ENCODE results near the gene LRRC2.

Gene LRRC2

DNA sequence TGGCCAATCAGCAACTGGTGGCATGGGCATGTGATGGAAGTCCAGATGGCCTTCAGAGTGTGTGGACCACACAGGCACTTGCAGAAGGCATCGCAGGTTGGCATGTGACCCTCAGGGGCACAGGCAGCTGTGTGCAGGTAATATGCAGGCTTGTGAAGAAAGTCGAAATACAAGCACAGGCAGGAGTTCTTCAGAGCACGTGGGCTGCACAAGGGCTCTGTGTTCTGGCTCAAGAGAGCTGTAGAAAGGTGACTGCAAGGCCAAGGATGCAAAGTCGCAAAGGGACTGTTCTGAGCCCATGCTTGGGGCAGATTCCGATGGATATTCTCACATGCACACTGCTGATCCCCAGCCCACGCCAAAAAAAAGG lies 8.3 kb downstream of the LRRC2 start:
- H3K4me2 ChIP-seq (ENCODE audit: low read length): no peak overlapping the region
- no peak overlapping the region for H3K27ac ChIP-seq
- no peaks in the 10 kb centered on the region for H3K4me1 ChIP-seq
- TF ChIP-seq CTCF (IDR thresholded peaks at IDR 0.05): no peak
- no peak overlapping the region for H2AFZ ChIP-seq
- H3K27me3 ChIP-seq (ENCODE audit: control insufficient read depth, insufficient read depth, low read length): no peaks in the 10 kb centered on the region
- H3K79me2 ChIP-seq: no peaks in the 10 kb centered on the region
- no peak overlapping the region for H3K4me3 ChIP-seq (ENCODE audit: low read depth, low read length)
- H3K36me3 ChIP-seq (ENCODE audit: control insufficient read depth, insufficient read depth, low read length): no peaks in the 10 kb centered on the region
- no peaks in the 10 kb centered on the region for H3K9me3 ChIP-seq (ENCODE audit: control insufficient read depth, low read length)
- no peak overlapping the region for H3K9ac ChIP-seq

- Histone ChIP-seq H3K79me2 (no peaks in the 10 kb centered on the region), H3K9ac (no peak overlapping the region), H2AFZ (no peak overlapping the region), H3K4me3 (ENCODE audit: low read depth, low read length) (no peak overlapping the region), H3K27me3 (ENCODE audit: control insufficient read depth, insufficient read depth, low read length) (no peaks in the 10 kb centered on the region), H3K27ac (no peak overlapping the region), H3K9me3 (ENCODE audit: control insufficient read depth, low read length) (no peaks in the 10 kb centered on the region), H3K36me3 (ENCODE audit: control insufficient read depth, insufficient read depth, low read length) (no peaks in the 10 kb centered on the region), H3K4me1 (no peaks in the 10 kb centered on the region), H3K4me2 (ENCODE audit: low read length) (no peak overlapping the region)
- no peak for TF ChIP-seq CTCF (IDR thresholded peaks at IDR 0.05)
These were observed 12.9 kb downstream of the LRRC2 start for GRCh38 chr3:46553154-46553553.

DNA sequence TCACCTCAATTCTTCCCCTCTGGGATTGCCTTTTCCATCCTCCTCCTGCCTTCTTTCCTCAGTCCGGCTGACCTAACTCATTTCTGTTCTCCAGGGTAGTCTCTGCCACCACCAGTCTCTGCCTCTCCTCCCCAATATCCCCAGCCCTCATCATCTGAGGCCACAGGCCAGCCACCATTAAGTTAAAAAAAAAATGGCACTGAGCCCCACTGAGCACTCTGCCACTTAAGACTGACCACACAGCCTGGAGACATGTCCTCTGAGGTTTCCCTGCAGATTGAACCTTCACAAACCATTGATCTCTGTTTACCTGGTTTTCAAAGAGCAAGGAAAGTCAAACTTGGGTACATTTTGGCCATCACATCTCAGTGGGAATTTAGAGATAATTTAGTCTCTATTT lies 13.6 kb downstream of the LRRC2 start:
- Histone ChIP-seq H3K4me1 (no peaks in the 10 kb centered on the region), H3K36me3 (ENCODE audit: control insufficient read depth, insufficient read depth, low read length) (no peaks in the 10 kb centered on the region), H3K9me3 (ENCODE audit: control insufficient read depth, low read length) (no peaks in the 10 kb centered on the region), H3K4me2 (ENCODE audit: low read length) (no peak overlapping the region), H3K4me3 (ENCODE audit: low read depth, low read length) (no peak overlapping the region), H2AFZ (no peak overlapping the region), H3K27me3 (ENCODE audit: control insufficient read depth, insufficient read depth, low read length) (no peaks in the 10 kb centered on the region), H3K9ac (no peak overlapping the region), H3K79me2 (no peaks in the 10 kb centered on the region), H3K27ac (no peak overlapping the region)
- TF ChIP-seq CTCF (IDR thresholded peaks at IDR 0.05): no peak

GRCh38 chr3:46551615-46552014 lies 14.5 kb downstream of the LRRC2 start:
- H3K4me3 ChIP-seq (ENCODE audit: low read depth, low read length): no peak overlapping the region
- H3K9ac ChIP-seq: no peak overlapping the region
- no peak for TF ChIP-seq CTCF (IDR thresholded peaks at IDR 0.05)
- no peaks in the 10 kb centered on the region for H3K4me1 ChIP-seq
- H3K27ac ChIP-seq: no peak overlapping the region
- no peaks in the 10 kb centered on the region for H3K9me3 ChIP-seq (ENCODE audit: control insufficient read depth, low read length)
- H3K36me3 ChIP-seq (ENCODE audit: control insufficient read depth, insufficient read depth, low read length): no peaks in the 10 kb centered on the region
- H3K27me3 ChIP-seq (ENCODE audit: control insufficient read depth, insufficient read depth, low read length): no peaks in the 10 kb centered on the region
- H2AFZ ChIP-seq: no peak overlapping the region
- no peak overlapping the region for H3K4me2 ChIP-seq (ENCODE audit: low read length)
- H3K79me2 ChIP-seq: no peaks in the 10 kb centered on the region

- Histone ChIP-seq H3K4me3 (ENCODE audit: low read depth, low read length) (no peak overlapping the region), H3K9me3 (ENCODE audit: control insufficient read depth, low read length) (no peaks in the 10 kb centered on the region), H3K79me2 (no peaks in the 10 kb centered on the region), H3K4me1 (no peaks in the 10 kb centered on the region), H3K4me2 (ENCODE audit: low read length) (no peak overlapping the region), H2AFZ (no peak overlapping the region), H3K27ac (no peak overlapping the region), H3K36me3 (ENCODE audit: control insufficient read depth, insufficient read depth, low read length) (no peaks in the 10 kb centered on the region), H3K27me3 (ENCODE audit: control insufficient read depth, insufficient read depth, low read length) (no peaks in the 10 kb centered on the region), H3K9ac (no peak overlapping the region)
- no peak for TF ChIP-seq CTCF (IDR thresholded peaks at IDR 0.05)
These were observed 16.1 kb downstream of the LRRC2 start for GRCh38 chr3:46549989-46550388.
